HL-60 (cell line): ENCODE data around the gene MYO16.

Experiments
- DNase-seq, 2 experiments: peaks; one replicate each; pipeline ENCODE4 v3.0.0-alpha.2; 2010 to 2020; ENCODE audit warnings: low read depth in 1 of 2, low spot score in 1 of 2
- H3K27ac ChIP-seq: fragments of 250-450 bp; sonication (Bioruptor Pico); replicated peaks from 2 replicates; pipeline ENCODE4 v1.5.1; 2020; ENCODE audit warnings: mild to moderate bottlenecking, moderate library complexity
- H3K27me3 ChIP-seq: fragments of 250-450 bp; sonication (Bioruptor Pico); 2 replicates; pipeline ENCODE4 v1.5.1; 2021; ENCODE audit warnings: mild to moderate bottlenecking, moderate library complexity; ENCODE audit not compliant: insufficient read depth, poor library complexity, severe bottlenecking
- H3K4me3 ChIP-seq: replicated peaks from 2 replicates; pipeline ENCODE4 v1.5.1; 2011; ENCODE audit warnings: mild to moderate bottlenecking, control low read depth, low read length; ENCODE audit not compliant: insufficient read depth
- CTCF ChIP-seq: IDR thresholded peaks from one replicate; pipeline ENCODE4 v1.5.1; 2011; ENCODE audit warnings: low read length, control low read depth, inconsistent platforms; ENCODE audit not compliant: insufficient read depth
- GABPA ChIP-seq: IDR thresholded peaks from 2 replicates; pipeline ENCODE4 v1.6.1; 2012; ENCODE audit warnings: low read depth
- POLR2AphosphoS5 ChIP-seq: IDR thresholded peaks from 2 replicates; pipeline ENCODE4 v1.6.1; 2012; ENCODE audit warnings: low read depth
- REST ChIP-seq: IDR thresholded peaks from 2 replicates; pipeline ENCODE4 v1.6.1; 2012; ENCODE audit warnings: low read depth; ENCODE audit not compliant: insufficient replicate concordance
- SPI1 ChIP-seq: IDR thresholded peaks from 2 replicates; pipeline ENCODE4 v1.6.1; 2012; ENCODE audit warnings: low read depth, mild to moderate bottlenecking, borderline replicate concordance

The MYO16 gene

GRCh38 chr13:109205315-109205714 lies 575.9 kb downstream of the MYO16 start:
- TF ChIP-seq SPI1: no peak
- TF ChIP-seq CTCF: no peak
- no peak for TF ChIP-seq POLR2AphosphoS5
- TF ChIP-seq REST: no peak
- no peak for TF ChIP-seq GABPA
- Histone ChIP-seq H3K4me3 (no peak overlapping the region), H3K27me3 (no peaks in the 10 kb centered on the region), H3K27ac (no peak overlapping the region)
- DNase-seq: no peak

DNA sequence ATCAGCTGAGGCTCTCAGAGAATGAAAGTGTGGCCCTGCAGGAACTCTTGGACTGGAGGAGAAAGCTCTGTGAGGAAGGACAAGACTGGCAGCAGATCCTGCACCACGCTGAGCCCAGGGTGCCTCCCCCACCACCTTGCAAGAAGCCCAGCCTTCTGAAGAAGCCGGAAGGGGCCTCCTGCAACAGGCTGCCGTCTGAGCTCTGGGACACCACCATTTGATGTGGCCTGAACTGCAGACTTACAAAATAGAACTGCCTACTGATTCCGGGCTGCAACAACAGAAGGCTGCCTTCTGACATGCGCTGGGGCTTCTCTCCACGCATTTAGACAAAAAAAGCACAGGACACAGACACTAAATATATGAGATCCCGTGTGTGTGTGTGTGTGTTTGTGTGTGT lies 577.2 kb downstream of the MYO16 start:
- Histone ChIP-seq H3K27me3 (no peaks in the 10 kb centered on the region), H3K4me3 (no peak overlapping the region), H3K27ac (no peak overlapping the region)
- TF ChIP-seq SPI1 (no peak), POLR2AphosphoS5 (no peak), REST (no peak), CTCF (no peak), GABPA (no peak)
- no peak for DNase-seq

DNA sequence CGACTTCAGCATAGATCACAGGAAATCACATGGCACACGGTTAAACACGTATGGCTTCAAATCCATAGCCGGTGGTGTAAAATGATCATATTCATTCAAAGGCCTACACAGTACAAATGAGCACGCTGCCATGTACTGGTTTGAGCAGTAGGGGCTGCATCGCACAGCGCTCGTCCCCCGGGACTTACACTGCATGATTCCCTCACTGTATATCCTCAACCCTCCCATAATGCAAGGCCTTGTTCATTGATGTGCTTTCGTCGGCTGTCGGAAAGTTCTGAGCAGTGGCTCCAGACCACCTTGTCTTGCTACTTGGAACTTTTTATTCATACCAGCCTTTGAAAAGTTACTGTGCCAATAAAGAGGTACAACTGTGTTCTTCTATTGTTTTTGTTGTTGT lies 578.2 kb downstream of the MYO16 start:
- no peaks in the 10 kb centered on the region for H3K27me3 ChIP-seq
- no peak for TF ChIP-seq REST
- no peak for TF ChIP-seq SPI1
- TF ChIP-seq POLR2AphosphoS5: no peak
- TF ChIP-seq GABPA: no peak
- no peak for TF ChIP-seq CTCF
- no peak for DNase-seq

More for the DNA sequence above, 578.2 kb downstream of the MYO16 start:
- Histone ChIP-seq H3K27ac (no peak overlapping the region), H3K4me3 (no peak overlapping the region)
